H1 (cell line): Measurements from ENCODE around the gene ADAMTS13. TPM values are rescaled to one million over a fixed set of nuclear protein-coding genes. Genes with fewer than 3 reads are reported as not detected.
"Not testable (repeated sequence)": the region's sequence is repeated elsewhere in the genome, so short reads cannot be mapped to it uniquely, and the experiment has no call there.

ENCODE experiments used
- CTCF ChIA-PET: fragments of 300-600 bp; sonication (Branson Sonifier 250); formaldehyde crosslinking; loops from one replicate; lab custom pipeline; 2021; ENCODE audit not compliant: partially characterized antibody; lab: Charles Lee
- POLR2A ChIA-PET: fragments of 300-600 bp; sonication (Branson Sonifier 250); formaldehyde crosslinking; loops from one replicate; lab custom pipeline; 2021; ENCODE audit warnings: inconsistent platforms; ENCODE audit not compliant: partially characterized antibody; lab: Charles Lee
- DNase-seq, 2 experiments: peaks; one replicate each; pipeline versions ENCODE4 v3.0.0 to v3.0.0-alpha.2; 2010 to 2022; ENCODE audit warnings: low spot score in 2 of 2, low read depth in 1 of 2, mixed read lengths in 1 of 2
- FAIRE-seq: peaks from 2 replicates; lab custom pipeline; 2011; peaks lifted over from hg19 to GRCh38; lab: Jason Lieb, UNC
- H2AFZ ChIP-seq: 2 replicates; pipeline ENCODE4 v1.8.1; 2012; ENCODE audit warnings: low read length, inconsistent platforms
- H2AK5ac ChIP-seq: 2 replicates; pipeline ENCODE4 v1.6.1; 2013; ENCODE audit warnings: low read depth, low read length
- H2BK120ac ChIP-seq: replicated peaks from 2 replicates; pipeline ENCODE3; 2013; ENCODE audit warnings: low read depth, low read length, inconsistent platforms
- H2BK12ac ChIP-seq: 2 replicates; pipeline ENCODE4 v1.6.1; 2013; ENCODE audit warnings: low read depth, low read length
- H2BK15ac ChIP-seq: 2 replicates; pipeline ENCODE4 v1.6.1; 2013; ENCODE audit warnings: low read length
- H2BK20ac ChIP-seq: 2 replicates; pipeline ENCODE4 v1.6.1; 2013; ENCODE audit warnings: low read length
- H2BK5ac ChIP-seq: 2 replicates; pipeline ENCODE4 v1.6.1; 2013; ENCODE audit warnings: low read depth, low read length
- H3K14ac ChIP-seq: 2 replicates; pipeline ENCODE4 v1.6.1; 2013; ENCODE audit warnings: inconsistent platforms; ENCODE audit not compliant: insufficient read length
- H3K18ac ChIP-seq: 2 replicates; pipeline ENCODE4 v1.6.1; 2013; ENCODE audit warnings: low read length; ENCODE audit errors: extremely low read depth
- H3K23ac ChIP-seq: 2 replicates; pipeline ENCODE4 v1.6.1; 2013; ENCODE audit warnings: inconsistent platforms; ENCODE audit not compliant: insufficient read length
- H3K23me2 ChIP-seq: 2 replicates; pipeline ENCODE4 v1.6.1; 2013; ENCODE audit warnings: low read depth, low read length
- H3K27ac ChIP-seq: 2 replicates; pipeline ENCODE4 v1.6.1; 2011; ENCODE audit warnings: low read depth, low read length, inconsistent platforms
- H3K27me3 ChIP-seq, 4 experiments: replicated peaks in 1 of 4; 1 replicate in 1 of 4; 2 replicates in 3 of 4; pipeline versions ENCODE4 v1.6.1 to v1.8.1; 2011 to 2013; ENCODE audit warnings: low read length in 3 of 4, mild to moderate bottlenecking in 3 of 4, inconsistent platforms in 2 of 4, mixed read lengths in 2 of 4, moderate library complexity in 1 of 4; ENCODE audit not compliant: control insufficient read depth in 3 of 4, insufficient read depth in 3 of 4; ENCODE audit errors: extremely low read depth in 1 of 4
- H3K36me3 ChIP-seq, 4 experiments: 2 replicates each; pipeline versions ENCODE4 v1.6.1 to v1.8.1; 2011 to 2013; ENCODE audit warnings: mild to moderate bottlenecking in 4 of 4, low read length in 3 of 4, moderate library complexity in 2 of 4, control low read depth in 1 of 4, inconsistent platforms in 1 of 4; ENCODE audit not compliant: insufficient read depth in 4 of 4, control insufficient read depth in 2 of 4
- H3K4ac ChIP-seq: replicated peaks from 2 replicates; pipeline ENCODE3; 2013; ENCODE audit warnings: low read length, low read depth, mixed read lengths, inconsistent platforms; ENCODE audit not compliant: insufficient read length
- H3K4me1 ChIP-seq, 4 experiments: replicated peaks in 1 of 4; 1 replicate in 1 of 4; 2 replicates in 3 of 4; pipeline versions ENCODE4 v1.6.1 to v1.8.1; 2011 to 2013; ENCODE audit warnings: low read length in 3 of 4, inconsistent platforms in 2 of 4, mixed read lengths in 1 of 4; ENCODE audit not compliant: insufficient read depth in 4 of 4, control insufficient read depth in 3 of 4
- H3K4me2 ChIP-seq, 2 experiments: 2 replicates each; pipeline versions ENCODE4 v1.6.1 to v1.8.1; 2011 to 2013; ENCODE audit warnings: low read depth in 2 of 2, low read length in 2 of 2, control low read depth in 1 of 2, inconsistent platforms in 1 of 2, mild to moderate bottlenecking in 1 of 2; ENCODE audit not compliant: insufficient read depth in 1 of 2
- H3K4me3 ChIP-seq, 4 experiments: fragments of 200-600, 300-600 bp in 1 of 4; sonication (generic), shearing (Covaris generic), sonication (Bioruptor Twin) in 1 of 4; 2 replicates each; pipeline versions ENCODE4 v1.5.1 to v1.8.1; 2011 to 2016; ENCODE audit warnings: low read length in 4 of 4, low read depth in 3 of 4, control low read depth in 2 of 4, inconsistent platforms in 2 of 4, mild to moderate bottlenecking in 2 of 4, mixed read lengths in 1 of 4, moderate library complexity in 1 of 4; ENCODE audit not compliant: insufficient read depth in 2 of 4; ENCODE audit errors: extremely low read depth in 1 of 4
- H3K56ac ChIP-seq: replicated peaks from 2 replicates; pipeline ENCODE3; 2013; ENCODE audit warnings: low read depth, mild to moderate bottlenecking, mixed read lengths, low read length, inconsistent platforms; ENCODE audit not compliant: insufficient read length
- H3K79me1 ChIP-seq: 2 replicates; pipeline ENCODE4 v1.6.1; 2013; ENCODE audit warnings: low read depth, low read length, control low read depth
- H3K79me2 ChIP-seq, 2 experiments: 2 replicates each; pipeline versions ENCODE4 v1.6.1 to v1.8.1; 2012 to 2013; ENCODE audit warnings: low read length in 2 of 2, mild to moderate bottlenecking in 2 of 2, inconsistent platforms in 1 of 2; ENCODE audit not compliant: insufficient read depth in 2 of 2, control insufficient read depth in 1 of 2
- H3K9ac ChIP-seq, 4 experiments: replicated peaks in 1 of 4; 1 replicate in 1 of 4; 2 replicates in 3 of 4; pipeline versions ENCODE4 v1.6.1 to v1.8.1; 2011 to 2013; ENCODE audit warnings: low read depth in 3 of 4, low read length in 3 of 4, control low read depth in 2 of 4, mild to moderate bottlenecking in 2 of 4, moderate library complexity in 2 of 4, inconsistent platforms in 1 of 4; ENCODE audit errors: extremely low read depth in 1 of 4
- H3K9me3 ChIP-seq, 2 experiments: 2 replicates each; pipeline versions ENCODE4 v1.6.1 to v1.8.1; 2012 to 2013; ENCODE audit warnings: mild to moderate bottlenecking in 2 of 2, moderate library complexity in 2 of 2, control low read depth in 1 of 2, inconsistent platforms in 1 of 2, low read depth in 1 of 2, low read length in 1 of 2, mixed read lengths in 1 of 2; ENCODE audit not compliant: insufficient read depth in 2 of 2
- H4K20me1 ChIP-seq, 2 experiments: replicated peaks in 1 of 2; 2 replicates each; pipeline versions ENCODE3 to v1.8.1; 2011 to 2013; ENCODE audit warnings: inconsistent platforms in 2 of 2, low read length in 2 of 2, mild to moderate bottlenecking in 1 of 2; ENCODE audit not compliant: insufficient read depth in 2 of 2, control insufficient read depth in 1 of 2
- H4K5ac ChIP-seq: 2 replicates; pipeline ENCODE4 v1.6.1; 2013; ENCODE audit warnings: low read length, low read depth, mixed read lengths, inconsistent platforms; ENCODE audit not compliant: insufficient read length
- H4K8ac ChIP-seq: 2 replicates; pipeline ENCODE4 v1.8.0; 2013; ENCODE audit warnings: mild to moderate bottlenecking, moderate library complexity, low read length, inconsistent platforms; ENCODE audit not compliant: insufficient read depth; ENCODE audit errors: extremely low read depth
- H4K91ac ChIP-seq: replicated peaks from 2 replicates; pipeline ENCODE3; 2013; ENCODE audit warnings: low read length, mixed read lengths, inconsistent platforms; ENCODE audit not compliant: insufficient read length
- WGBS, 2 experiments: shearing (Covaris generic) in 1 of 2; methylation state at CpG; one replicate each; pipeline versions ENCODE4 v1.1.6 to v1.1.7; 2013 to 2015; ENCODE audit warnings: low lambda C conversion rate in 2 of 2, mixed read lengths in 2 of 2, inconsistent platforms in 1 of 2, low coverage in 1 of 2, missing lambda C conversion rate in 1 of 2; ENCODE audit not compliant: insufficient replicate concordance in 2 of 2, insufficient coverage in 1 of 2, insufficient read length in 1 of 2; ENCODE audit errors: extremely low coverage in 1 of 2, missing lambda C conversion rate in 1 of 2; 5-methylcytosine and 5-hydroxymethylcytosine counted together
- polyA plus RNA-seq, 7 experiments: library from polyadenylated mRNA; depleted of rRNA in 3 of 7; stranded (reverse) in 5 of 7; unstranded in 2 of 7; fragments of >200 nt in 5 of 7; fragments of 200-250 nt in 2 of 7; gene quantifications; 1 replicate in 5 of 7; 2 replicates in 1 of 7; 4 replicates in 1 of 7; pipeline versions ENCODE4 v1.2.1 to v1.2.3, GENCODE V29; 2011 to 2013; ENCODE audit warnings: missing spikeins in 2 of 7, mixed read lengths in 2 of 7
- total RNA-seq: library from RNA; stranded (reverse); fragmentation: NEBNext Ultra II Directional; extraction: Animal tissue kit (Norgen Biotek cat#: 25700); gene quantifications from 2 replicates; pipeline ENCODE4 v1.2.1, GENCODE V29; 2021

ADAMTS13 gene
- total and polyA plus RNA-seq, 2 of the 8 experiments (the other 6 are each of a cell fraction or from before 2014, with no cell fraction given): 4.4 to 5.8 TPM

DNA sequence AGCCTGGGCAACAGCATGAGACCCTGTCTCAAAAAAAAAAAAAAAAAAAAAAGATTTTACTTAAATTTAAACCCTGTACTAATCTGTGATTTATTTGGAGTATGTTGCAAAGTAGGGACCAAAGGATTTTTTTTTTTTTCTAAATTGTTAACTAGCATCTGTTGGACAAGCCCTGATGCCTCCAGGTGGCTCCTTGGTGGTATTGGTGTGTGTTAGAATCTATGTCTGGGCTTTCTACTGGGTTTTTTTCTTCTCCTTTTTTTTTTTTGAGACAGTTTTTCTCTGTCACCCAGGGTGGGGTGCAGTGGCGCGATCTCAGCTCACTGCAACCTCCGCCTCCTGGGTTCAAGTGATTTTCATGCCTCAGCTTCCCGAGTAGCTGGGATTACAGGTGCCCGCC, 29.7 kb downstream of the ADAMTS13 start:
- not testable (repeated sequence) for H3K18ac ChIP-seq, H3K4me3 ChIP-seq, H3K4ac ChIP-seq, H3K23me2 ChIP-seq, H3K27me3 ChIP-seq, H3K4me2 ChIP-seq, H3K9me3 ChIP-seq, DNase-seq, H2BK5ac ChIP-seq, H4K8ac ChIP-seq, H2BK12ac ChIP-seq, FAIRE-seq, H3K27ac ChIP-seq, H2BK20ac ChIP-seq, H3K36me3 ChIP-seq, H3K56ac ChIP-seq, H2BK120ac ChIP-seq, H2BK15ac ChIP-seq, H3K14ac ChIP-seq, H2AFZ ChIP-seq, H4K91ac ChIP-seq, H2AK5ac ChIP-seq, H3K4me1 ChIP-seq, H3K79me1 ChIP-seq, H4K20me1 ChIP-seq, H3K79me2 ChIP-seq, H4K5ac ChIP-seq, H3K9ac ChIP-seq, H3K23ac ChIP-seq
- ChIA-PET POLR2A (interaction anchor here (1.3 kb wide), 1 partner anchor 10 kb away, joined by 3 read pairs; no protein-coding TSS in a partner anchor), CTCF (interaction anchor here (0.6 to 6.9 kb wide), 6 partner anchors 7 to 902 kb away, joined by 3 to 64 read pairs (median 6); no protein-coding TSS in a partner anchor)
- 97% methylated on average over 5 of the region's 5 CpGs; no CpG with 5 or more reads in 1 of the 2 experiments for WGBS, 2 experiments
